Measurements from ENCODE around the gene CCDC18.

The CCDC18 gene

DNA sequence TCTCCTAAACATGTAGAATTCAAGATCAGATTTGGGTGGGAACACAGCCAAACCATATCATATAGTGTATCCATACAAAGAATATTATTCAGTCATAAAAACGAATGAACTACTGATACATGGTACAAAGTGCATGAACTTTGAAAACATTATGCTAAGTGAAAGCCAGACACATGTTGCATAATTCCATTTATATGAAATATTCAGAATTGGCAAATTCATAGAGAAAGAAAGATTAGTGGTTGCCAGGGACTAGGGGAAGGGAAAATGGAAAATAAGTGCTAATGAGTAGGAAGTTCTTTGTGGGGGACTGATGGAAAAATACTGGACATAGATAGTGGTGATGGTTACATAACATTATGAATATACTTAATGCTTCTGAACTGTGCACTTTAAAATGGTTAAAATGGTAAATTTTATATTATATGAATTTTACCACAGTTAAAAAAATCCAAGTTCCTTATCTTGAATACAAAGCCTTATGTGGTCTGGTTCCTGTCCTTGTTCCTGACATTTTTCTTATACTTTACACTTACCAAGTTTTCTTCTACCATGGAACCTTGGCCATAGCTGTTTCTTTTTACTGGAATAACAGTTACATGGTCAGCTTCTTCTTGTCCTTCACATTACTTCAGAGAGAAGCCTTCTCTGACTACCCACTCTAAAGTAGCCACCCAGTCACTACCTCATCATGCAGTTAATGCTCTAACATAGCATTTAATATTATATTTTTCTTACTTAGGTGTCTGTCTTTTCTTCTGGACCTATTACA lies 64.0 kb downstream of the CCDC18 start:
- Histone ChIP-seq H3K27me3 (ENCODE audit: control insufficient read depth, low read length) (no peaks in the 10 kb centered on the region), H3K36me3 (ENCODE audit: control insufficient read depth, low read length) (peaks cover 68% of the 10 kb centered on the region), H4K20me1 (ENCODE audit: control insufficient read depth, insufficient read depth, low read depth, low read length) (no peaks in the 10 kb centered on the region), H3K4me2 (ENCODE audit: low read length) (no peak overlapping the region), H3K79me2 (ENCODE audit: control insufficient read depth, low read length) (no peaks in the 10 kb centered on the region; the same call in 1 of the 2 replicates), H3K4me1 (ENCODE audit: control insufficient read depth, low read length) (no peaks in the 10 kb centered on the region), H3K27ac (ENCODE audit: low read depth, low read length) (no peak overlapping the region), H3K9me2 (replicated peaks; ENCODE audit: control insufficient read depth, low read length) (no peaks in the 10 kb centered on the region), H3F3A (ENCODE audit: control insufficient read depth, insufficient read depth) (peaks cover 13% of the 10 kb centered on the region; the same call in 1 of the 2 replicates), H3K4me3 (ENCODE audit: low read length) (no peak overlapping the region), H3K9me3 (ENCODE audit: control insufficient read depth, insufficient read depth, low read length) (peaks cover 12% of the 10 kb centered on the region; the same call in 1 of the 2 replicates)
- TF ChIP-seq EZH2phosphoT487 (IDR thresholded peaks at IDR 0.05; ENCODE audit: borderline replicate concordance, low read length) (no peak), CTCF (IDR thresholded peaks at IDR 0.05; ENCODE audit: low read depth, low read length, poor library complexity, severe bottlenecking) (no peak)

DNA sequence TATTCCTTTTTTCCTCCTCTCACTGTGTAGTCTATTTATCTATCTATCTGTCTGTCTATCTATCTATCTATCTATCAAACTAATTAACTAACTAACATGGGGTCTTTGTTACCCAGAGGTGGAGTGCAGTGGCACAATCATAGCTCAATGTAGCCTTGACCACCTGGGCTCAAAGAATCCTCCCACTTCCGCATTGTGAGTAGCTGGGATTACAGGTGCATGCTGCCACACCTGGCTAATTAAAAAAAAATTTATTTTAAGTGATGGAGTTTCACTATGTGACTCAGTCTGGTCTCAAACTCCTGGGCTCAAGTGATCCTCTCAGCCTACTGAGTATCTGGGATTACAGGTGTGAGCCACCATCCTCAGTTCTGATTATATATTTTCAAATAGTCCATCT lies 71.4 kb downstream of the CCDC18 start:
- Histone ChIP-seq H3K9me2 (replicated peaks; ENCODE audit: control insufficient read depth, low read length) (no peaks in the 10 kb centered on the region), H3K4me2 (ENCODE audit: low read length) (no peak overlapping the region), H3K27ac (ENCODE audit: low read depth, low read length) (no peak overlapping the region), H3F3A (ENCODE audit: control insufficient read depth, insufficient read depth) (no peaks in the 10 kb centered on the region), H4K20me1 (ENCODE audit: control insufficient read depth, insufficient read depth, low read depth, low read length) (no peaks in the 10 kb centered on the region), H3K79me2 (ENCODE audit: control insufficient read depth, low read length) (peaks cover 12% of the 10 kb centered on the region), H3K4me1 (ENCODE audit: control insufficient read depth, low read length) (peaks cover 7% of the 10 kb centered on the region; the same call in 1 of the 2 replicates), H3K9me3 (ENCODE audit: control insufficient read depth, insufficient read depth, low read length) (no peaks in the 10 kb centered on the region), H3K4me3 (ENCODE audit: low read length) (no peak overlapping the region), H3K27me3 (ENCODE audit: control insufficient read depth, low read length) (no peaks in the 10 kb centered on the region), H3K36me3 (ENCODE audit: control insufficient read depth, low read length) (peaks cover 65% of the 10 kb centered on the region)
- TF ChIP-seq EZH2phosphoT487 (IDR thresholded peaks at IDR 0.05; ENCODE audit: borderline replicate concordance, low read length) = no peak
- TF ChIP-seq CTCF (IDR thresholded peaks at IDR 0.05; ENCODE audit: low read depth, low read length, poor library complexity, severe bottlenecking) = no peak

- TF ChIP-seq CTCF (IDR thresholded peaks at IDR 0.05; ENCODE audit: low read depth, low read length, poor library complexity, severe bottlenecking) = no peak
- TF ChIP-seq EZH2phosphoT487 (IDR thresholded peaks at IDR 0.05; ENCODE audit: borderline replicate concordance, low read length) = no peak
- no peak overlapping the region for H3K4me3 ChIP-seq (ENCODE audit: low read length)
- no peaks in the 10 kb centered on the region for H3K27me3 ChIP-seq (ENCODE audit: control insufficient read depth, low read length)
- no peaks in the 10 kb centered on the region for H3K9me3 ChIP-seq (ENCODE audit: control insufficient read depth, insufficient read depth, low read length)
- H3K9me2 ChIP-seq (replicated peaks; ENCODE audit: control insufficient read depth, low read length) = no peaks in the 10 kb centered on the region
- peaks cover 12% of the 10 kb centered on the region for H3K79me2 ChIP-seq (ENCODE audit: control insufficient read depth, low read length)
- no peak overlapping the region for H3K4me2 ChIP-seq (ENCODE audit: low read length)
- no peaks in the 10 kb centered on the region for H3F3A ChIP-seq (ENCODE audit: control insufficient read depth, insufficient read depth)
- peaks cover 7% of the 10 kb centered on the region; the same call in 1 of the 2 replicates for H3K4me1 ChIP-seq (ENCODE audit: control insufficient read depth, low read length)
- peaks cover 62% of the 10 kb centered on the region for H3K36me3 ChIP-seq (ENCODE audit: control insufficient read depth, low read length)
- no peak overlapping the region for H3K27ac ChIP-seq (ENCODE audit: low read depth, low read length)
- no peaks in the 10 kb centered on the region for H4K20me1 ChIP-seq (ENCODE audit: control insufficient read depth, insufficient read depth, low read depth, low read length)
These were observed 72.1 kb downstream of the CCDC18 start for GRCh38 chr1:93252598-93252997.
